ENCODE results near the gene PPFIA1.

DNA sequence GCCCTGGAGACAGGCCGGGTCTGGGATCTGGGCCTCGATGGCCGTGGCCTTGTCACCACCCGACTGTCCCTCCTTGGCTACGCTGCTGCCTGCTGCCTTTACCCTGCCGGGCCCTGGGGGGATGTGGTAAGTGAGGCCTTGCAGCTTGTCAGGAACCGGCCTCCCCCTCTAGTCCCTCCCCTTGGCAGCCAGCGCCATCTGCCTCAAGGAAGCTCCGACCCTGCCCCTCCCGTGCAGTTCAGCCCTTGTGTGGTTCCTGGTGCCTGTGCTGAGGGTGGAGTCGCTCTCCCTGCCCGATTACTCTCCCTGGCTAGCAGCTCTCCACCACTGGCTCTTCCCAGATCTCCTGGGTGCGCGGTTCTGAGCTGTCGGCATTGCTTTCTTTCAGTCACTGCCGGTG is 161.6 kb downstream of the PPFIA1 start:
- TF ChIP-seq, protein P1, sequence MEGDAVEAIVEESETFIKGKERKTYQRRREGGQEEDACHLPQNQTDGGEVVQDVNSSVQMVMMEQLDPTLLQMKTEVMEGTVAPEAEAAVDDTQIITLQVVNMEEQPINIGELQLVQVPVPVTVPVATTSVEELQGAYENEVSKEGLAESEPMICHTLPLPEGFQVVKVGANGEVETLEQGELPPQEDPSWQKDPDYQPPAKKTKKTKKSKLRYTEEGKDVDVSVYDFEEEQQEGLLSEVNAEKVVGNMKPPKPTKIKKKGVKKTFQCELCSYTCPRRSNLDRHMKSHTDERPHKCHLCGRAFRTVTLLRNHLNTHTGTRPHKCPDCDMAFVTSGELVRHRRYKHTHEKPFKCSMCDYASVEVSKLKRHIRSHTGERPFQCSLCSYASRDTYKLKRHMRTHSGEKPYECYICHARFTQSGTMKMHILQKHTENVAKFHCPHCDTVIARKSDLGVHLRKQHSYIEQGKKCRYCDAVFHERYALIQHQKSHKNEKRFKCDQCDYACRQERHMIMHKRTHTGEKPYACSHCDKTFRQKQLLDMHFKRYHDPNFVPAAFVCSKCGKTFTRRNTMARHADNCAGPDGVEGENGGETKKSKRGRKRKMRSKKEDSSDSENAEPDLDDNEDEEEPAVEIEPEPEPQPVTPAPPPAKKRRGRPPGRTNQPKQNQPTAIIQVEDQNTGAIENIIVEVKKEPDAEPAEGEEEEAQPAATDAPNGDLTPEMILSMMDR (IDR thresholded peaks at IDR 0.05; ENCODE audit: insufficient read depth, low read length, poor library complexity, severe bottlenecking) = no peak
- no peak for TF ChIP-seq EZH2phosphoT487 (conservative IDR thresholded peaks at IDR 0.05; ENCODE audit: low read length)
